CD4-positive, alpha-beta memory T cell (primary cell): Measurements from ENCODE around the gene RIMBP2. TPM values are rescaled to one million over a fixed set of nuclear protein-coding genes. Genes with fewer than 3 reads are reported as not detected.

Experiments used
- CTCF ChIA-PET: fragments of 350-600 bp; sonication (Branson Sonifier 250); formaldehyde crosslinking; loops from one replicate; lab custom pipeline; 2021; ENCODE audit warnings: inconsistent platforms; ENCODE audit not compliant: partially characterized antibody; lab: Charles Lee
- POLR2A ChIA-PET: fragments of 350-600 bp; sonication (Branson Sonifier 250); formaldehyde crosslinking; loops from one replicate; lab custom pipeline; 2021; ENCODE audit not compliant: partially characterized antibody; lab: Charles Lee
- DNase-seq, 5 donors: peaks; one replicate each; pipeline versions ENCODE4 v3.0.0 to v3.0.0-alpha.2; 2020 to 2022; ENCODE audit warnings: mixed read lengths in 1 of 5
- H3K27ac ChIP-seq: one replicate; pipeline ENCODE4 v1.7.0; 2013; ENCODE audit warnings: low read depth, low read length
- H3K27me3 ChIP-seq: 2 replicates; pipeline ENCODE4 v1.7.0; 2013; ENCODE audit warnings: mild to moderate bottlenecking, low read length, moderate library complexity; ENCODE audit not compliant: insufficient read depth
- H3K36me3 ChIP-seq: 2 replicates; pipeline ENCODE4 v1.7.0; 2013; ENCODE audit warnings: mild to moderate bottlenecking, low read length, moderate library complexity; ENCODE audit not compliant: insufficient read depth
- H3K4me1 ChIP-seq: 2 replicates; pipeline ENCODE4 v1.7.0; 2013; ENCODE audit warnings: mild to moderate bottlenecking, low read length, moderate library complexity; ENCODE audit not compliant: insufficient read depth
- H3K4me3 ChIP-seq, 2 donors: one replicate each; pipeline ENCODE4 v1.7.0; 2013; ENCODE audit warnings: low read length in 2 of 2, mild to moderate bottlenecking in 1 of 2
- H3K9me3 ChIP-seq, 2 donors: one replicate each; pipeline ENCODE4 v1.7.0; 2013; ENCODE audit warnings: low read length in 2 of 2, control low read depth in 1 of 2; ENCODE audit not compliant: control insufficient read depth in 1 of 2
- H3K27ac Mint-ChIP-seq, 7 donors: one replicate each; pipeline ENCODE4 v1.8.0; 2020 to 2021; ENCODE audit warnings: mixed read lengths in 7 of 7, mild to moderate bottlenecking in 6 of 7, inconsistent platforms in 3 of 7, moderate library complexity in 3 of 7
- H3K27me3 Mint-ChIP-seq, 2 donors: one replicate each; pipeline ENCODE4 v1.8.0; 2020 to 2021; ENCODE audit warnings: mixed read lengths in 2 of 2
- H3K36me3 Mint-ChIP-seq, 2 donors: one replicate each; pipeline ENCODE4 v1.8.0; 2020 to 2021; ENCODE audit warnings: mixed read lengths in 2 of 2, inconsistent platforms in 1 of 2, mild to moderate bottlenecking in 1 of 2
- H3K4me1 Mint-ChIP-seq, 4 donors: one replicate each; pipeline ENCODE4 v1.8.0; 2020 to 2021; ENCODE audit warnings: mixed read lengths in 4 of 4, mild to moderate bottlenecking in 1 of 4
- H3K4me3 Mint-ChIP-seq, 8 donors: one replicate each; pipeline ENCODE4 v1.8.0; 2020 to 2021; ENCODE audit warnings: mixed read lengths in 8 of 8, mild to moderate bottlenecking in 7 of 8, moderate library complexity in 6 of 8, inconsistent platforms in 3 of 8
- H3K9me3 Mint-ChIP-seq, 8 donors: one replicate each; pipeline ENCODE4 v1.8.0; 2020 to 2021; ENCODE audit warnings: mixed read lengths in 8 of 8, mild to moderate bottlenecking in 5 of 8, inconsistent platforms in 3 of 8, moderate library complexity in 1 of 8
- intact Hi-C: fragments of 100-400 bp; cut with micrococcal nuclease; formaldehyde crosslinking; loops from one replicate; pipeline ENCODE4 v1.15.1; 2023
- polyA plus RNA-seq, 2 donors: library from polyadenylated mRNA; unstranded; fragments of 300-500 nt; fragmentation: Illumina TruSeq; gene quantifications; one replicate each; pipeline ENCODE4 v1.2.3, GENCODE V29; 2021
- total RNA-seq, 2 experiments: library from RNA; stranded (reverse); gene quantifications; one replicate each; pipeline ENCODE4 v1.2.3, GENCODE V29; 2021

RIMBP2 gene
- total and polyA plus RNA-seq, 4 experiments from 2014 or later = 0.20 TPM; not detected in 3

DNA sequence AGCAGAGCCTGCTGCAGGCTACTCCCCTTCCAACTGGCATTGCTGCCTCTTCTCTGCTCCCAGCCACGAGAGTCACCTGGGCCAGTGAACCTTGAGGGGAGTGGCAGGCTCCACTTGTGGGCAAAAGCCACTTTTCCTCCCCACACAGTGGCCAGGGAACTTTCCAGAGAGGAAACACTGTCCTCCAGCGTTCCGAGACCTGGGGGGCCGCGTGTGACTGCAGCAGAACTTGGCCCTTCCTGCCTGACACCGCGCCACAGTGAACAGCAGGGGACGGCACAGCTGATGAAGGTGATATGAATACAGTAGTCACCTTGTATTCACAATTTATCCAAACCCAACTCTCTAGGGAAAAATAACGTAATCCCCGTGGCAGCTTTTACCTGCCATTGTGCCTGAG, 263.6 kb downstream of the RIMBP2 start:
- intact Hi-C loops = no loop called here
- Mint-ChIP-seq H3K4me3 (no peak overlapping the region), H3K36me3 (no peaks in the 10 kb centered on the region), H3K27ac (no peak overlapping the region), H3K4me1 (no peaks in the 10 kb centered on the region), H3K27me3 (no peaks in the 10 kb centered on the region), H3K9me3 (peaks cover 0 to 5% (median 0%) of the 10 kb centered on the region in 8 donors)
- H3K4me3 ChIP-seq = no peak overlapping the region
- no peak for DNase-seq
- H3K4me1 ChIP-seq = no peaks in the 10 kb centered on the region
- no peaks in the 10 kb centered on the region for H3K9me3 ChIP-seq
- H3K36me3 ChIP-seq = no peaks in the 10 kb centered on the region
- POLR2A ChIA-PET = no interaction called here
- no peaks in the 10 kb centered on the region for H3K27me3 ChIP-seq
- H3K27ac ChIP-seq = no peak overlapping the region
- CTCF ChIA-PET = no interaction called here

DNA sequence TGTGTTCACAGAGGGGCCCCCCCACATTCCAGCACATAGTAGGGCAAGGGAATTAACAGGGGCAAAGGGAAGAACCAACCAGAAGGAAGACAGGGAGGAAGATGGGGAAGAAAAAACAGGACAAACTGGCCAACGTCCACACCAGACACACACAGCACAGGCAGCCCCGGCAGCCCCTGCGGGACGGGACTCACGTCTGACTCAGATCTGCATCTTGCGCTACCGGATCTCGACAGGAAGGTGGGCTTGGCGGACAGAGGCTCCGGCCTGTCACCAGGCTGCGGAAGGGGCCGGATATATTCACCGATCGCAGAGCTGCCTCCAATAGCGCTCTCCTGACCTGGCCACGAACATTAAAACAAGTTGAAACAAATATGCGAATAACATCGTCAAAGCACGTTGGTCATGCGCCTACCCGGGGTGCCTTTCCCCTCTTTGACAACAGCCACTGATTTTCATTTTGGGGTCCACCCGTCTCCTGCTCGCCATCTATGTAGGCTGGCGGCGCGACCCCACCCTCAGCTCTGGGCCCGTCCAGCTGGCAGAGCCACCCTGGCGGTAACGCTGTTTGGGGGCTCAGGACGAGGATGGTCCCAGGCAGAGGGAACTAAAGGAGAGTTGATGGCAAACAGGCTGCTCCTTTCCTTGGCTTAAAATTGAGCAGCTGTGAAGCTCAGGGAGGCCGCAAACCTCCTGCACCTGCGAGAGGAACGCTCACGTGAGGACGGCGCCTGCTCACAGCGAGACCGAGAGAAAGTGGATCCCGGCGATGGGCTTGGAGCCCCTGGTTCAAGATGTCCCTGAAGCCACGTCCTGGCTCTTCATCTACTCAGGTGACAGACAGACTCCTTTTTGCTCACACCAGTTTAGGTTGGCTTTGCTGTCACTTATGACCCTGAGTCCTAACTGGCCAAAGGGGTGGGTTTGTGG, 264.8 kb downstream of the RIMBP2 start:
- POLR2A ChIA-PET = no interaction called here

DNA sequence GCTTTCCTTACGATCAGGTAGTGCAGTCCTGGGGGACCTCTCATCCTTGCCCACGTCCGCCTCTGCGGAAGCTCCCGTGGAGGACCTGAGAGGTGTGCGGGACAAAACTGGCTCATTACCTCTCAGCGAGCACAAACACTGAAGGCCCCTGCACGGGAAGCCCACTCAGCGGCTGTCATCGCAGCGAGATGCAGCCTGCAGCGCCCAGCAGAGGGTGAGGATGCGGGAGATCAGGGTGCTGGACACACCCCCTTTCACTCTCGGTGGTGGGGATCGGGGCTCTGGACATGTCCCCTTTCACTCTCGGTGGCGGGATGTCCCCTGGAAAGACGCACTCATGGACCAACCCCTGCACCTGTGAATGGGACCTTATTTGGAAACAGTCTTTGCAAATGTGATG, 266.8 kb downstream of the RIMBP2 start:
- intact Hi-C loops = no loop called here
- CTCF ChIA-PET = no interaction called here

More for the DNA sequence above, 264.8 kb downstream of the RIMBP2 start:
- Histone ChIP-seq H3K36me3 (no peaks in the 10 kb centered on the region), H3K27me3 (no peaks in the 10 kb centered on the region), H3K4me3 (no peak overlapping the region), H3K4me1 (no peaks in the 10 kb centered on the region), H3K9me3 (no peaks in the 10 kb centered on the region), H3K27ac (no peak overlapping the region)
- Mint-ChIP-seq H3K36me3 (no peaks in the 10 kb centered on the region), H3K27ac (no peak overlapping the region), H3K4me3 (no peak overlapping the region), H3K27me3 (no peaks in the 10 kb centered on the region), H3K4me1 (no peaks in the 10 kb centered on the region), H3K9me3 (peaks cover 0 to 7% (median 0%) of the 10 kb centered on the region in 8 donors)
- CTCF ChIA-PET = no interaction called here
- DNase-seq = no peak
- intact Hi-C loops = no loop called here

DNA sequence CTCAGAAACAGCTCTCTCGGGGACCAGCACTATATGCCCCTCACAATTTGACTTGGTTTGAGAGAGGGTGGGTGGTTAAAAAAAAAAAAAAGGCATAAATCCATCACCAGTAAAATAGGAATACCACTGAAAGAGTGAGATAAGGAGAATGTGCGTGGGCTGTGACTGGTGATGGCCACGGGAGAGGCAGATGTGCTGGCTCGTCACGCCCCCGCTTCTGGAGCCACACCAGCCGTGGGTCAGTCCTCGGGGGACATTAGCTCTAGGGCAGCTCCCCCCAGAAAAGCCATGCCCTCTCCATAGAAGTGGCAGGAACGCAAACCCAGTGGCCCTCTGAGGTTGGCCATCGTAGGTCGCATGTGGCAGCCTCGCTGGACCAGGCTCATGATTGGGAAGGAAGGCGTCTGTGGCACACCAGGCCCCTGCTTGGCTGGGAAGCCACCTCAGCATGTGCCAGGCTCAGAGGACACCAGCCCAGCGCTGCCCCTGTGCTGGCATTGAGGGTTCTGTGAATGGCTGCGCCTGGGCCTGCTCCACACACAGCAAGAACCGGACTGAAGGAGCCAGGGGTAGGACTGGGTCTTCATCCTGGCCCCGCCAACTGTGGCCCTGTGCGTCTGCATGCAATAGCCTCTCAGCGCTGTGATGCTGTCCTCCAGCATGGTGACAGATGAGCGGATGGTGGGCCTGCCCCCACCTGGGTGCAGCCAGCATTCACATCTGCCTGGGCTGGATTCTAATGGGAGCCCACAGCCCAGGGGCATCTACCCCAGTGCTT, 267.9 kb downstream of the RIMBP2 start:
- intact Hi-C loops = no loop called here
- Mint-ChIP-seq H3K4me3 (no peak overlapping the region), H3K27me3 (no peaks in the 10 kb centered on the region), H3K9me3 (peaks cover 0 to 7% (median 0%) of the 10 kb centered on the region in 8 donors), H3K36me3 (no peaks in the 10 kb centered on the region), H3K27ac (no peak overlapping the region), H3K4me1 (no peaks in the 10 kb centered on the region)
- Histone ChIP-seq H3K4me3 (no peak overlapping the region), H3K4me1 (no peaks in the 10 kb centered on the region), H3K36me3 (no peaks in the 10 kb centered on the region), H3K27ac (no peak overlapping the region), H3K9me3 (no peaks in the 10 kb centered on the region), H3K27me3 (no peaks in the 10 kb centered on the region)
- CTCF ChIA-PET = no interaction called here
- POLR2A ChIA-PET = no interaction called here
- DNase-seq = no peak

More for the DNA sequence above, 266.8 kb downstream of the RIMBP2 start:
- DNase-seq = no peak
- H3K4me3 Mint-ChIP-seq = no peak overlapping the region
- no peak overlapping the region for H3K4me3 ChIP-seq
- H3K27ac ChIP-seq = no peak overlapping the region
- peaks cover 0 to 7% (median 0%) of the 10 kb centered on the region in 8 donors for H3K9me3 Mint-ChIP-seq
- no peaks in the 10 kb centered on the region for H3K36me3 Mint-ChIP-seq
- no peaks in the 10 kb centered on the region for H3K4me1 ChIP-seq
- H3K27me3 ChIP-seq = no peaks in the 10 kb centered on the region
- H3K36me3 ChIP-seq = no peaks in the 10 kb centered on the region
- H3K27ac Mint-ChIP-seq = no peak overlapping the region
- H3K9me3 ChIP-seq = no peaks in the 10 kb centered on the region
- H3K4me1 Mint-ChIP-seq = no peaks in the 10 kb centered on the region
- POLR2A ChIA-PET = no interaction called here
- H3K27me3 Mint-ChIP-seq = no peaks in the 10 kb centered on the region

DNA sequence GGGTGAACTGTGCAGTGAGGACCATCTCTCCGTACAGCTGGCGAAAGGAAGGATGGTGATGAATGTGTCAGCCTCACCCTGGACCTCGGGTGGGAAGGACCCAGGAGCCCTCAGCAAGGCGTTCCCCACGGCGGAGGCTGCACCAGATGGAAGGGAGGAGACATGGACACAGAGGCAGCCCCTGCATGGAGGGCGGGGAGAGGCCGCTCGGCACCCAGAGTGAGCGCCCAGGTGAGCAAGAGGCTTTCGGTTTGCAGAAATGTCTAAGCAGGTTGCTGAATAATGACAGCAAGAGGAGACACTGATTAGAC, 268.5 kb downstream of the RIMBP2 start:
- Histone ChIP-seq H3K27me3 (no peaks in the 10 kb centered on the region), H3K4me3 (no peak overlapping the region), H3K4me1 (no peaks in the 10 kb centered on the region), H3K27ac (no peak overlapping the region), H3K36me3 (no peaks in the 10 kb centered on the region), H3K9me3 (no peaks in the 10 kb centered on the region)
- CTCF ChIA-PET = no interaction called here
- H3K4me3 Mint-ChIP-seq = no peak overlapping the region
- POLR2A ChIA-PET = no interaction called here
- H3K27me3 Mint-ChIP-seq = peaks cover 0 to 1% of the 10 kb centered on the region in 2 donors
- H3K4me1 Mint-ChIP-seq = no peaks in the 10 kb centered on the region
- peaks cover 0 to 7% (median 0%) of the 10 kb centered on the region in 8 donors for H3K9me3 Mint-ChIP-seq
- H3K36me3 Mint-ChIP-seq = no peaks in the 10 kb centered on the region
- no peak overlapping the region for H3K27ac Mint-ChIP-seq
- DNase-seq = no peak
- intact Hi-C loops = no loop called here

DNA sequence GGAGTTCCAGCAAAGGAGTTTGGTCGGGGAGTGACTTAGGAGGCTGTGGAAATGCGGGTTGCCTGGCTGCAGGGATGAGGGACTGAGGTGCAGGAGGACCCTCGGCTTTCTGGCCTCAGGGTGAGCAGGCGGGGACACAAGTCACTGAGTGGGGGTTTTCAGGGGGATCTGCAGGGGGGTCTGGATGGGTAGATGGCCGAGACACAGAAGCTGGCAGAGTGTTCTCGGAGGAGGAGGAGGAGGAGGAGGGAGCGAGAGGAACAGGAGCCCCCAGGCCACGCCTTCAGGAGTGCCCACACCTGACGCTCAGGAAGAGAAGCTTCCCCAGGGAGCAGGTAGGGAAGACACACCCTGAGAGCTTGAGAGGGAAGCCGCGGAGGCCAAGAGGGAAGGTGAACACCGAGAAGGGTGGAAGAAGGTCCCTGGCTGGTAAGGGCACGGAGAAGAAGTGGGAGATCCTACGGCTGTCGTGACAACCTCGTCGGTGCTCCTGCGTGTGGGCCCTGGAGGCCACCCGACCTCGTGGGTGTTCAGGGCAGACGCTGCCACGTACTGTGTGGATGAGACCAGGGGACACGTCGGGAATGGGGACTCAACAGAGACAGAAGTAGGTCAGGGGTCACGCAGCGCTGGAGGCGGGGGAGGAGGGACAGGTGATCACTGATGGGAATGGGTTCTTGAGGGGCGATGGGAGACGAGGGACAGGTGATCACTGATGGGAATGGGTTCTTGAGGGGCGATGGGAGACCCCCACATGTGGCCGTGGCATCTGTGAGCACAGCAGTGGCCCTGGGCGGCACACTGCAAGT, 269.0 kb downstream of the RIMBP2 start:
- no peaks in the 10 kb centered on the region for H3K27me3 ChIP-seq
- Mint-ChIP-seq H3K4me1 (no peaks in the 10 kb centered on the region), H3K27me3 (peaks cover 0 to 1% of the 10 kb centered on the region in 2 donors), H3K9me3 (peaks cover 0 to 7% (median 0%) of the 10 kb centered on the region in 8 donors), H3K36me3 (no peaks in the 10 kb centered on the region), H3K4me3 (no peak overlapping the region), H3K27ac (no peak overlapping the region)
- H3K4me1 ChIP-seq = no peaks in the 10 kb centered on the region
- no peak overlapping the region for H3K27ac ChIP-seq
- intact Hi-C loops = no loop called here
- POLR2A ChIA-PET = no interaction called here
- CTCF ChIA-PET = no interaction called here
- no peaks in the 10 kb centered on the region for H3K9me3 ChIP-seq
- H3K36me3 ChIP-seq = no peaks in the 10 kb centered on the region
- H3K4me3 ChIP-seq = no peak overlapping the region
- DNase-seq = no peak

DNA sequence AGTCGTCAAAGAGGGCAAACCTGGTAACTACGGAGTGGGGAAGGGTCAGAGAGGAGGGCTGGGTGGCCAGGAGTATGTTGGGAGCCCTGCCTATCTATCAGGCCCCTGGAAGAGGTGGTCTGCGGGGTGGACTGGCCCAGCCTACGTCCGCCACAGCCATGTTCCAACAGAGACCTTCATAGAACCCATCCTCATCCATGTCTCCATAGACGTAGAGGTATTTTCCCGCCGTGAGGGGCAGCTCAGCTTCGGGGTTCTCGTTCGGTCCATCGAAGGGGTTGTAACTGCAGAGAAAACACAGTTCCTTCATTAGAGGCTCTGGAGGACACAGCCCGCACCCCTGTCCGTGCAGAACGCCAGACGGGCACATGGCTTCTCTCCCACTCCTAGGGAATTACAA, 271.1 kb downstream of the RIMBP2 start:
- H3K4me1 Mint-ChIP-seq = no peaks in the 10 kb centered on the region
- intact Hi-C loops = no loop called here

More for the DNA sequence above, 271.1 kb downstream of the RIMBP2 start:
- no peak overlapping the region for H3K27ac ChIP-seq
- Mint-ChIP-seq H3K4me3 (no peak overlapping the region), H3K27me3 (peaks cover 0 to 1% of the 10 kb centered on the region in 2 donors), H3K9me3 (peaks cover 0 to 7% (median 0%) of the 10 kb centered on the region in 8 donors), H3K36me3 (no peaks in the 10 kb centered on the region), H3K27ac (no peak overlapping the region)
- DNase-seq = no peak
- H3K4me1 ChIP-seq = no peaks in the 10 kb centered on the region
- no peaks in the 10 kb centered on the region for H3K36me3 ChIP-seq
- H3K27me3 ChIP-seq = no peaks in the 10 kb centered on the region
- CTCF ChIA-PET = no interaction called here
- POLR2A ChIA-PET = no interaction called here
- H3K4me3 ChIP-seq = no peak overlapping the region
- H3K9me3 ChIP-seq = no peaks in the 10 kb centered on the region
